ENCODE measurements around the gene SETD4.

GRCh38 chr21:36068748-36069398, 8.5 kb upstream of the SETD4 start:
- TF ChIP-seq CTCF (IDR thresholded peaks at IDR 0.05; ENCODE audit: low read depth, low read length, missing input control) (no peak), MAX (IDR thresholded peaks at IDR 0.05) (no peak), TAF1 (conservative IDR thresholded peaks at IDR 0.05) (no peak), GABPA (IDR thresholded peaks at IDR 0.05 in 1 of 2, conservative IDR thresholded peaks at IDR 0.05 in 1 of 2) (no peak), EGR1 (IDR thresholded peaks at IDR 0.05; ENCODE audit: low read depth in 2 of 2) (no peak), RAD21 (IDR thresholded peaks at IDR 0.05) (no peak), HNF4A (conservative IDR thresholded peaks at IDR 0.05) (no peak), REST (IDR thresholded peaks at IDR 0.05) (no peak), JUND (IDR thresholded peaks at IDR 0.05) (no peak), YY1 (IDR thresholded peaks at IDR 0.05) (no peak), SP1 (IDR thresholded peaks at IDR 0.05) (no peak)
- TF ChIP-seq, protein P1, sequence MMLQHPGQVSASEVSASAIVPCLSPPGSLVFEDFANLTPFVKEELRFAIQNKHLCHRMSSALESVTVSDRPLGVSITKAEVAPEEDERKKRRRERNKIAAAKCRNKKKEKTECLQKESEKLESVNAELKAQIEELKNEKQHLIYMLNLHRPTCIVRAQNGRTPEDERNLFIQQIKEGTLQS (IDR thresholded peaks at IDR 0.05) = no peak

Data from liver (tissue), 3 donors.